Measurements from ENCODE around the gene SDHAF2. TPM values are rescaled to one million over a fixed set of nuclear protein-coding genes. Genes with fewer than 3 reads are reported as not detected.

Gene SDHAF2
- total and polyA plus RNA-seq, 2 of the 13 experiments (the other 11 are each of a cell fraction or from before 2014, with no cell fraction given) = 44.2 to 70.4 TPM

GRCh38 chr11:61429691-61430582 lies at the start of gene SDHAF2, which contains the start of gene CPSF7 (continued):
- TF ChIP-seq ZNF44 (CRISPR knock-in tag; IDR thresholded peaks at IDR 0.05) (no peak), MEIS2 (CRISPR knock-in tag; IDR thresholded peaks at IDR 0.05) (no peak; the same call in 1 of the 2 replicates), ZBTB46 (CRISPR knock-in tag; IDR thresholded peaks at IDR 0.05; ENCODE audit: borderline replicate concordance) (no peak), FOXK2 (IDR thresholded peaks at IDR 0.05) (no peak), NFATC3 (CRISPR knock-in tag; IDR thresholded peaks at IDR 0.05) (no peak), ATM (IDR thresholded peaks at IDR 0.05; ENCODE audit: borderline replicate concordance) (no peak), PAXIP1 (CRISPR knock-in tag; conservative IDR thresholded peaks at IDR 0.05) (peak; percentile 39; the same call in 1 of the 2 replicates), CC2D1A (CRISPR knock-in tag; IDR thresholded peaks at IDR 0.05) (no peak), GZF1 (CRISPR knock-in tag; IDR thresholded peaks at IDR 0.05) (0 out of 2 replicates have a peak, but pooled peaks have one; percentile 22), ZNF382 (CRISPR knock-in tag; IDR thresholded peaks at IDR 0.05; ENCODE audit: borderline replicate concordance) (no peak), ZNF710 (CRISPR knock-in tag; IDR thresholded peaks at IDR 0.05; ENCODE audit: borderline replicate concordance) (peak; percentile 48; the same call in 1 of the 2 replicates), ZNF33B (CRISPR knock-in tag; IDR thresholded peaks at IDR 0.05) (0 out of 2 replicates have a peak, but pooled peaks have one; percentile 58), PPARG (CRISPR knock-in tag; conservative IDR thresholded peaks at IDR 0.05) (no peak; the same call in 1 of the 2 replicates), ZBTB44 (CRISPR knock-in tag; IDR thresholded peaks at IDR 0.05) (no peak), YEATS4 (CRISPR knock-in tag; IDR thresholded peaks at IDR 0.05; ENCODE audit: borderline replicate concordance) (peak; percentile 94), NPAS2 (CRISPR knock-in tag; IDR thresholded peaks at IDR 0.05; ENCODE audit: borderline replicate concordance) (no peak), PHF20 (CRISPR knock-in tag; IDR thresholded peaks at IDR 0.05) (peak; percentile 88), ZSCAN25 (CRISPR knock-in tag; IDR thresholded peaks at IDR 0.05) (no peak; the same call in 1 of the 2 replicates)
